ENCODE measurements around the gene G6PC1. TPM values are rescaled to one million over a fixed set of nuclear protein-coding genes. Genes with fewer than 3 reads are reported as not detected.

Gene G6PC1
- total and polyA plus RNA-seq, 2 of the 13 experiments (the other 11 are each of a cell fraction or from before 2014, with no cell fraction given) = 1.7 to 37.9 TPM

DNA sequence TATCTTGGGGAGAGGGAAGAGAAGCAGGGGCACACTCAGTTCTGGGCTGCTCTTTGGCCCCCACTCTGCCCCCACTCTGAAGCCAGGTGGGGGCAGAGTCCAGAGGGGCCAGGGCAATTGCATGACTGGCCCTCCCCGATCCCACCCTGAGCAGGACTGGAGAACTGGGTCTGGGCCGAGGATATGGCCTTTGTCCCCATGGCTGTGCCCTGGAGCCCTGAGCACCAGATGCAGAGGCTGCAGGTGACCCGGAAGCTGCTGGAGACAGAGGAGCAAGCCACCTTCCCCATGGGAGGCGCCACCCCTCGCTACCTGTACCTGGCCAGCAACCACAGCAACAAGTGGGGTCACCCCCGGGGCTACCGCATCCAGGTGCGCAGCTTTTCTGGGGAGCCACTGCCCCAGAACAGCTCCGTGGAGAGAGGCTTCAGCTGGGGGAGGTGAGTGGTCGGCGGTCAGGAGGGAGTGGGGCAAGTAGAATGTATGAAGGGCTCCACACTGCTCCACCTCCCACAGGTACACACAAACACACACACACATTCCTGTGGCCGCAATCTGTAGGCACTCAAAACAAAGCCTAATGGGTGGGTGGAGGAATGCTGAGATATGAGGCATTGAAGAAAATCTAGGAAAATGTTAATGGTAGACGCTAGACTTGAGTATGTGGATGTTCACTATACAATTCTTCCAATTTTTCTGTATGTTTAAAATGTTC lies 28.2 kb upstream of the G6PC1 start (continued):
- TF ChIP-seq NRL (CRISPR knock-in tag; IDR thresholded peaks at IDR 0.05; ENCODE audit: borderline replicate concordance) = peak; percentile 67
- TF ChIP-seq HNRNPLL (IDR thresholded peaks at IDR 0.05; ENCODE audit: low read depth, low read length, poor library complexity, severe bottlenecking) = peak; percentile 19
- 0 out of 2 replicates have a peak, but pooled peaks have one; percentile 17 for TF ChIP-seq RARA (CRISPR knock-in tag; IDR thresholded peaks at IDR 0.05)
- TF ChIP-seq PPARG (CRISPR knock-in tag; conservative IDR thresholded peaks at IDR 0.05) = no peak
- no peak for TF ChIP-seq KDM2A (CRISPR knock-in tag; IDR thresholded peaks at IDR 0.05; ENCODE audit: borderline replicate concordance, low read depth)
- TF ChIP-seq, protein P1, sequence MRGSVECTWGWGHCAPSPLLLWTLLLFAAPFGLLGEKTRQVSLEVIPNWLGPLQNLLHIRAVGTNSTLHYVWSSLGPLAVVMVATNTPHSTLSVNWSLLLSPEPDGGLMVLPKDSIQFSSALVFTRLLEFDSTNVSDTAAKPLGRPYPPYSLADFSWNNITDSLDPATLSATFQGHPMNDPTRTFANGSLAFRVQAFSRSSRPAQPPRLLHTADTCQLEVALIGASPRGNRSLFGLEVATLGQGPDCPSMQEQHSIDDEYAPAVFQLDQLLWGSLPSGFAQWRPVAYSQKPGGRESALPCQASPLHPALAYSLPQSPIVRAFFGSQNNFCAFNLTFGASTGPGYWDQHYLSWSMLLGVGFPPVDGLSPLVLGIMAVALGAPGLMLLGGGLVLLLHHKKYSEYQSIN (CRISPR knock-in tag; IDR thresholded peaks at IDR 0.05; ENCODE audit: borderline replicate concordance) = no peak
- TF ChIP-seq HNF4A (CRISPR knock-in tag; IDR thresholded peaks at IDR 0.05) = peak; percentile 73
- peak; percentile 23; the same call in 1 of the 2 replicates for TF ChIP-seq ZNF605 (CRISPR knock-in tag; IDR thresholded peaks at IDR 0.05)
- TF ChIP-seq FOXJ3 (CRISPR knock-in tag; IDR thresholded peaks at IDR 0.05; ENCODE audit: borderline replicate concordance) = no peak
- TF ChIP-seq ZNF883 (CRISPR knock-in tag; IDR thresholded peaks at IDR 0.05; ENCODE audit: not compliant biosample characterization) = peak; percentile 44
- no peak for TF ChIP-seq FLYWCH1 (CRISPR knock-in tag; IDR thresholded peaks at IDR 0.05)
- 0 out of 2 replicates have a peak, but pooled peaks have one; percentile 27 for TF ChIP-seq ZNF772 (CRISPR knock-in tag; IDR thresholded peaks at IDR 0.05)
- TF ChIP-seq PITX1 (CRISPR knock-in tag; IDR thresholded peaks at IDR 0.05) = peak; percentile 30; the same call in 1 of the 2 replicates
- TF ChIP-seq ZNF891 (CRISPR knock-in tag; IDR thresholded peaks at IDR 0.05) = peak; percentile 77
- TF ChIP-seq, protein P2, sequence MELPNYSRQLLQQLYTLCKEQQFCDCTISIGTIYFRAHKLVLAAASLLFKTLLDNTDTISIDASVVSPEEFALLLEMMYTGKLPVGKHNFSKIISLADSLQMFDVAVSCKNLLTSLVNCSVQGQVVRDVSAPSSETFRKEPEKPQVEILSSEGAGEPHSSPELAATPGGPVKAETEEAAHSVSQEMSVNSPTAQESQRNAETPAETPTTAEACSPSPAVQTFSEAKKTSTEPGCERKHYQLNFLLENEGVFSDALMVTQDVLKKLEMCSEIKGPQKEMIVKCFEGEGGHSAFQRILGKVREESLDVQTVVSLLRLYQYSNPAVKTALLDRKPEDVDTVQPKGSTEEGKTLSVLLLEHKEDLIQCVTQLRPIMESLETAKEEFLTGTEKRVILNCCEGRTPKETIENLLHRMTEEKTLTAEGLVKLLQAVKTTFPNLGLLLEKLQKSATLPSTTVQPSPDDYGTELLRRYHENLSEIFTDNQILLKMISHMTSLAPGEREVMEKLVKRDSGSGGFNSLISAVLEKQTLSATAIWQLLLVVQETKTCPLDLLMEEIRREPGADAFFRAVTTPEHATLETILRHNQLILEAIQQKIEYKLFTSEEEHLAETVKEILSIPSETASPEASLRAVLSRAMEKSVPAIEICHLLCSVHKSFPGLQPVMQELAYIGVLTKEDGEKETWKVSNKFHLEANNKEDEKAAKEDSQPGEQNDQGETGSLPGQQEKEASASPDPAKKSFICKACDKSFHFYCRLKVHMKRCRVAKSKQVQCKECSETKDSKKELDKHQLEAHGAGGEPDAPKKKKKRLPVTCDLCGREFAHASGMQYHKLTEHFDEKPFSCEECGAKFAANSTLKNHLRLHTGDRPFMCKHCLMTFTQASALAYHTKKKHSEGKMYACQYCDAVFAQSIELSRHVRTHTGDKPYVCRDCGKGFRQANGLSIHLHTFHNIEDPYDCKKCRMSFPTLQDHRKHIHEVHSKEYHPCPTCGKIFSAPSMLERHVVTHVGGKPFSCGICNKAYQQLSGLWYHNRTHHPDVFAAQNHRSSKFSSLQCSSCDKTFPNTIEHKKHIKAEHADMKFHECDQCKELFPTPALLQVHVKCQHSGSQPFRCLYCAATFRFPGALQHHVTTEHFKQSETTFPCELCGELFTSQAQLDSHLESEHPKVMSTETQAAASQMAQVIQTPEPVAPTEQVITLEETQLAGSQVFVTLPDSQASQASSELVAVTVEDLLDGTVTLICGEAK (IDR thresholded peaks at IDR 0.05) = no peak
- TF ChIP-seq, protein P2 (CRISPR knock-in tag; IDR thresholded peaks at IDR 0.05) = 0 out of 2 replicates have a peak, but pooled peaks have one; percentile 39
- 0 out of 2 replicates have a peak, but pooled peaks have one; percentile 47 for TF ChIP-seq KDM5B (CRISPR knock-in tag; IDR thresholded peaks at IDR 0.05; ENCODE audit: borderline replicate concordance)
- TF ChIP-seq ZEB1 (IDR thresholded peaks at IDR 0.05; ENCODE audit: insufficient replicate concordance, low read depth) = peak; percentile 61
- peak; percentile 51; the same call in 1 of the 2 replicates for TF ChIP-seq ZBTB7B (CRISPR knock-in tag; IDR thresholded peaks at IDR 0.05)

All from HepG2 (cell line).